ENCODE results near the gene TSPAN14. TPM values are rescaled to one million over a fixed set of nuclear protein-coding genes. Genes with fewer than 3 reads are reported as not detected.

TSPAN14 gene
- total RNA-seq, 1 experiment from 2014 or later: 73.5 TPM

GRCh38 chr10:80455461-80456349 is 1.6 kb downstream of the TSPAN14 start (continued):
- TF ChIP-seq, protein P1, sequence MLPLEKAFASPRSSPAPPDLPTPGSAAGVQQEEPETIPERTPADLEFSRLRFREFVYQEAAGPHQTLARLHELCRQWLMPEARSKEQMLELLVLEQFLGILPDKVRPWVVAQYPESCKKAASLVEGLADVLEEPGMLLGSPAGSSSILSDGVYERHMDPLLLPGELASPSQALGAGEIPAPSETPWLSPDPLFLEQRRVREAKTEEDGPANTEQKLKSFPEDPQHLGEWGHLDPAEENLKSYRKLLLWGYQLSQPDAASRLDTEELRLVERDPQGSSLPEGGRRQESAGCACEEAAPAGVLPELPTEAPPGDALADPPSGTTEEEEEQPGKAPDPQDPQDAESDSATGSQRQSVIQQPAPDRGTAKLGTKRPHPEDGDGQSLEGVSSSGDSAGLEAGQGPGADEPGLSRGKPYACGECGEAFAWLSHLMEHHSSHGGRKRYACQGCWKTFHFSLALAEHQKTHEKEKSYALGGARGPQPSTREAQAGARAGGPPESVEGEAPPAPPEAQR (CRISPR knock-in tag; IDR thresholded peaks at IDR 0.05): no peak
- TF ChIP-seq ZNF263 (CRISPR knock-in tag; IDR thresholded peaks at IDR 0.05; ENCODE audit: low read depth) (no peak), SOX15 (CRISPR knock-in tag; IDR thresholded peaks at IDR 0.05) (no peak), GABPB1 (CRISPR knock-in tag; IDR thresholded peaks at IDR 0.05) (no peak), SMAD3 (CRISPR knock-in tag; IDR thresholded peaks at IDR 0.05; ENCODE audit: borderline replicate concordance) (no peak), HMGA2 (CRISPR knock-in tag; IDR thresholded peaks at IDR 0.05) (no peak), RELA (CRISPR knock-in tag; IDR thresholded peaks at IDR 0.05; ENCODE audit: borderline replicate concordance) (no peak)
- TF ChIP-seq, protein P2, sequence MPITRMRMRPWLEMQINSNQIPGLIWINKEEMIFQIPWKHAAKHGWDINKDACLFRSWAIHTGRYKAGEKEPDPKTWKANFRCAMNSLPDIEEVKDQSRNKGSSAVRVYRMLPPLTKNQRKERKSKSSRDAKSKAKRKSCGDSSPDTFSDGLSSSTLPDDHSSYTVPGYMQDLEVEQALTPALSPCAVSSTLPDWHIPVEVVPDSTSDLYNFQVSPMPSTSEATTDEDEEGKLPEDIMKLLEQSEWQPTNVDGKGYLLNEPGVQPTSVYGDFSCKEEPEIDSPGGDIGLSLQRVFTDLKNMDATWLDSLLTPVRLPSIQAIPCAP (CRISPR knock-in tag; IDR thresholded peaks at IDR 0.05): no peak

- no peak for TF ChIP-seq USF2 (CRISPR knock-in tag; IDR thresholded peaks at IDR 0.05)
- no peak for TF ChIP-seq NFE2L1 (CRISPR knock-in tag; IDR thresholded peaks at IDR 0.05)
- no peak for TF ChIP-seq ETV6 (CRISPR knock-in tag; IDR thresholded peaks at IDR 0.05)
- peak; percentile 57 for DNase-seq (ENCODE audit: low spot score)
- CTCF ChIA-PET: interaction anchor here (1.1 to 34.2 kb wide), 9 partner anchors 8 to 139 kb away, joined by 3 to 802 read pairs (median 4); no protein-coding TSS in a partner anchor
- H3K36me3 Mint-ChIP-seq: no peaks in the 10 kb centered on the region
- no peaks in the 10 kb centered on the region for H3K27me3 Mint-ChIP-seq (ENCODE audit: low read depth)
- H3K4me3 Mint-ChIP-seq: no peak overlapping the region
- peaks cover 72% of the 10 kb centered on the region for H3K4me1 Mint-ChIP-seq
- POLR2A ChIA-PET: no interaction called here
- peak; percentile 17 for ATAC-seq
- H3K9me3 Mint-ChIP-seq: no peaks in the 10 kb centered on the region
- H3K27ac Mint-ChIP-seq: peak overlapping the region; percentile 56; the same call in 1 of the 2 replicates
These were observed 3.6 kb downstream of the TSPAN14 start for GRCh38 chr10:80457554-80458262.

DNA sequence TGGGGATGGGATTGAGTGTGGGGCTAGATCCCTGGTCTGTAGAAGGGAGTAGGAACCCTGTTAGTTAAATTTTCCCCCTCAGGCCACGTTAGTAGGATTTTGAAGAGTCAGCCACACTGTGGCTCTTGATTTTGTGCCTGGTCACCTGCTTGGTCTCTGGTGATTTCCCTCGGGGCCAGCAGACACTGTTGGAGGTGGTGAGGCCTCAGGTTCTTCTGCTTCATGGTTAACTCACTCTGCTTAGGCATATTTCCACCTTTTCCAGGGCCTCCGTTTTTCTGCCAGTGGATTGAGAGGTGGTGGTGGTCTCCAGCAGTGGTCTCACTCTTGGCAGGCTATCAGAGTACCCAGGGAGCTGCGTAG is 4.1 kb downstream of the TSPAN14 start:
- POLR2A ChIA-PET: interaction anchor here (3.5 kb wide), 1 partner anchor 50 kb away, joined by 12 read pairs; the partner anchor contains the start of gene PRXL2A
- no peaks in the 10 kb centered on the region for H3K27me3 Mint-ChIP-seq (ENCODE audit: low read depth)
- ATAC-seq: no peak
- peak overlapping the region; percentile 87; the same call in 1 of the 2 replicates for H3K27ac Mint-ChIP-seq
- TF ChIP-seq E2F1 (CRISPR knock-in tag; IDR thresholded peaks at IDR 0.05) (no peak), E2F4 (CRISPR knock-in tag; IDR thresholded peaks at IDR 0.05; ENCODE audit: borderline replicate concordance, low read depth) (no peak), CREB1 (CRISPR knock-in tag; IDR thresholded peaks at IDR 0.05) (no peak), SMAD3 (CRISPR knock-in tag; IDR thresholded peaks at IDR 0.05; ENCODE audit: borderline replicate concordance) (no peak), NR3C1 (CRISPR knock-in tag; conservative IDR thresholded peaks at IDR 0.05; ENCODE audit: low read depth) (no peak), ETV6 (CRISPR knock-in tag; IDR thresholded peaks at IDR 0.05) (no peak)
- TF ChIP-seq, protein P3, sequence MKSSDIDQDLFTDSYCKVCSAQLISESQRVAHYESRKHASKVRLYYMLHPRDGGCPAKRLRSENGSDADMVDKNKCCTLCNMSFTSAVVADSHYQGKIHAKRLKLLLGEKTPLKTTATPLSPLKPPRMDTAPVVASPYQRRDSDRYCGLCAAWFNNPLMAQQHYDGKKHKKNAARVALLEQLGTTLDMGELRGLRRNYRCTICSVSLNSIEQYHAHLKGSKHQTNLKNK (CRISPR knock-in tag; IDR thresholded peaks at IDR 0.05): no peak
- CTCF ChIA-PET: interaction anchor here (1.2 to 34.2 kb wide), 8 partner anchors 9 to 75 kb away, joined by 3 to 802 read pairs (median 4); no protein-coding TSS in a partner anchor
- H3K9me3 Mint-ChIP-seq: no peaks in the 10 kb centered on the region
- H3K4me3 Mint-ChIP-seq: no peak overlapping the region
- DNase-seq (ENCODE audit: low spot score): no peak
- no peaks in the 10 kb centered on the region for H3K36me3 Mint-ChIP-seq
- peaks cover 75% of the 10 kb centered on the region for H3K4me1 Mint-ChIP-seq

Measured in WTC11 (cell line).